GM18511 (cell line): Measurements from ENCODE around the gene SLC5A4.
"Not testable (repeated sequence)": the region's sequence is repeated elsewhere in the genome, so short reads cannot be mapped to it uniquely, and the experiment has no call there.

ENCODE experiments used
- ATAC-seq: cut with Tn5 transposase; IDR thresholded peaks from one replicate; pipeline ENCODE4 v1.9.1; 2021; ENCODE audit warnings: mild to moderate bottlenecking, moderate library complexity; ENCODE audit not compliant: unreplicated experiment

The SLC5A4 gene

GRCh38 chr22:32255217-32255616 lies at the start of gene SLC5A4:
Gene SLC5A4 (minus strand): TSS chr22:32255347. CDS start chr22:32255329, 18 bp downstream.
- no peak for ATAC-seq

GRCh38 chr22:32293921-32294320 lies 38.8 kb upstream of the SLC5A4 start:
- not testable (repeated sequence) for ATAC-seq

GRCh38 chr22:32286290-32286840 lies 31.2 kb upstream of the SLC5A4 start:
- ATAC-seq = no peak

- ATAC-seq = no peak
Observed at GRCh38 chr22:32281072-32281471, 25.9 kb upstream of the SLC5A4 start.

- not testable (repeated sequence) for ATAC-seq
Observed at GRCh38 chr22:32275353-32275752, 20.2 kb upstream of the SLC5A4 start.

GRCh38 chr22:32271389-32271788 lies 16.2 kb upstream of the SLC5A4 start:
- ATAC-seq = no peak

- ATAC-seq = no peak
Observed at GRCh38 chr22:32270641-32271369, 15.7 kb upstream of the SLC5A4 start.

- no peak for ATAC-seq
Observed at GRCh38 chr22:32269316-32269715, 14.2 kb upstream of the SLC5A4 start.

GRCh38 chr22:32267011-32267410 lies 11.9 kb upstream of the SLC5A4 start:
- no peak for ATAC-seq

GRCh38 chr22:32265882-32266767 lies 11.0 kb upstream of the SLC5A4 start:
- no peak for ATAC-seq

- not testable (repeated sequence) for ATAC-seq
Observed at GRCh38 chr22:32263678-32264077, 8.5 kb upstream of the SLC5A4 start.

- no peak for ATAC-seq
Observed at GRCh38 chr22:32261306-32261705, 6.2 kb upstream of the SLC5A4 start.

- ATAC-seq = no peak
Observed at GRCh38 chr22:32258791-32259190, 3.6 kb upstream of the SLC5A4 start.

- ATAC-seq = no peak
Observed at GRCh38 chr22:32255726-32256125, 579 bp upstream of the SLC5A4 start.

- ATAC-seq = no peak
Observed at GRCh38 chr22:32249231-32249630, 5.9 kb downstream of the SLC5A4 start.

GRCh38 chr22:32248276-32248675 lies 6.9 kb downstream of the SLC5A4 start:
- ATAC-seq = no peak

GRCh38 chr22:32246166-32246565 lies 9.0 kb downstream of the SLC5A4 start:
- no peak for ATAC-seq

- no peak for ATAC-seq
Observed at GRCh38 chr22:32245042-32245441, 10.1 kb downstream of the SLC5A4 start.

GRCh38 chr22:32244547-32244946 lies 10.6 kb downstream of the SLC5A4 start:
- ATAC-seq = no peak

GRCh38 chr22:32240461-32240860 lies 14.7 kb downstream of the SLC5A4 start:
- no peak for ATAC-seq

GRCh38 chr22:32237906-32238305 lies 17.2 kb downstream of the SLC5A4 start:
- no peak for ATAC-seq

GRCh38 chr22:32236970-32237369 lies 18.2 kb downstream of the SLC5A4 start:
- no peak for ATAC-seq
